GM21528 (cell line): Measurements from ENCODE around the gene OSBPL2.

Experiments
- ATAC-seq: cut with Tn5 transposase; IDR thresholded peaks from one replicate; pipeline ENCODE4 v1.9.1; 2021; ENCODE audit warnings: mild to moderate bottlenecking, moderate library complexity; ENCODE audit not compliant: unreplicated experiment, low FRiP score

Gene OSBPL2

DNA sequence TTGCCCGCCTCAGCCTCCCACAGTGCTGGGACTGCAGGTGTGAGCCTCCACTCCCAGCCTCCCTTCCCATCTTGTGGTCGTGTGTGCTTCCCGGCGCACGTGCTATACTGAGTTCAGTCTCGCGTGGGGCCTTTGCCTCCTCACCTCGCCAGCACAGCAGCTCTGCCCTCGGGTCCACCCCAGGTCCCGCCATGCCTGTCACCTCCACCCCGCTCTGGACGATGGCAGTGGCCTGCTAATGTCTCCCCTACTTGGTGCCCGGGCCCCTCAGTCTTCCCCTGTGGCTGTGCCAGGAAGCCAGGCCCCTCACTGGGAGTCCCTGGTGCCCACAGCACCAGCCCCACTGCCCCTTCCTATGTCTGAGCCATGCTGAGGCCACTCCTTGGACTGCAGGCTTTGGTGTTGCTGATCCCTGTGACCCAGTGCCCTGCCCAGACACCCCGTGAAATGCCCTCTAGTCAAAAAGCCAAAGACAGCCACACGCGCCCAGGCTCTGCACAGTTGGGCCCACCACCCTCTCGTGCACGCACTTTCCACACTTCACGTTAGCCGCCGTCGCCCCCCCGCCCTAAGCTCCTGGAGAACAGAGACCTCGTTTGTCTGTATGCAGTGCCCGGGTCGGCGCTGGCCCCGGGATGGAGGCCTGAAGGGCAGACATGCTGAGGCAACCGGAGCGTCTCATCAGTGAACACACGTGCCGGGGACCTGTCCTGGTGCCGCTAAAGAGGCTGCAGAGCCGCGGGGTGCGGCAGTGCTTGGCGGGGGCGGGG, 32.5 kb upstream of the OSBPL2 start:
- ATAC-seq, result no peak

GRCh38 chr20:62206388-62206775, 31.9 kb upstream of the OSBPL2 start:
- no peak for ATAC-seq

- ATAC-seq, result no peak
These were observed 30.1 kb upstream of the OSBPL2 start for GRCh38 chr20:62208061-62208794.

GRCh38 chr20:62208795-62209755, 29.2 kb upstream of the OSBPL2 start:
- ATAC-seq, result no peak

GRCh38 chr20:62209850-62210495, 28.3 kb upstream of the OSBPL2 start:
- ATAC-seq, result no peak

DNA sequence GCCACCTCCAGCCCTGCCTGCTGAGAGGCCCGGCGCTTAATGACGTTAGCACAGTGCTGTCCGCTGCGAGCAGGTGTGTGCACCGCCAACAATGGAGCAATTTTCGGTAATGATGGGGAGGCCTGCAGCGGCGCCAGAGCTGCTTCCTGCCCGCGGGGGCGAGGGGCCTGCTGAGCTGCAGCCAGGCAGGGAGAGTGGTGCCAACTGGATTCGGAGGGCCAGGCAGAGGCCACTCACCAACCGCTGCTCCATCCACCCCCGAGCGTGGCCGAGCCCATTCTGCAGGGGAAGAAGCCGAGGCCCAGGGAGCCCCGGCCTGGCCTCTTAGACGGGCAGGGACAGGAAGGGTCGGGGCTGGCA, 27.8 kb upstream of the OSBPL2 start:
- ATAC-seq, result no peak

DNA sequence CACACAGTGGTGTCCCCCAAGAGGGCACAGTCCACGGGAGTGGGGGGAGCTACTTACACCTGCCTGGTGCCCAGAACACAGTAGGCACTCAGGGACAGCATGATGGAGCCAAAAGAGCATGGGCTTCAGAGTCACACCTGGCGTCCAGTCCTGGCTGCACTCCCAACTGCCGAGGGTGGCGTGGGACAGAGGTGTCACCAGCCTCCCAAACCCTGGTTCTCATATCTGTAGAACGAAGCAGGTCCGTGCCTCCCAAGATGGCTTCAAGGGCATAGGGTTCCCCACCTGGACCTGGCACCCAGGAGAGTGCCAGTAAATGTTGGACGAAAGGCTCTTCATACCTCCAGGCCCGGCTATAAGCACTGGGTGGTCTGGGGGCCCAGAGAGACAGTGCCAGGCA, 27.1 kb upstream of the OSBPL2 start:
- ATAC-seq, result no peak

DNA sequence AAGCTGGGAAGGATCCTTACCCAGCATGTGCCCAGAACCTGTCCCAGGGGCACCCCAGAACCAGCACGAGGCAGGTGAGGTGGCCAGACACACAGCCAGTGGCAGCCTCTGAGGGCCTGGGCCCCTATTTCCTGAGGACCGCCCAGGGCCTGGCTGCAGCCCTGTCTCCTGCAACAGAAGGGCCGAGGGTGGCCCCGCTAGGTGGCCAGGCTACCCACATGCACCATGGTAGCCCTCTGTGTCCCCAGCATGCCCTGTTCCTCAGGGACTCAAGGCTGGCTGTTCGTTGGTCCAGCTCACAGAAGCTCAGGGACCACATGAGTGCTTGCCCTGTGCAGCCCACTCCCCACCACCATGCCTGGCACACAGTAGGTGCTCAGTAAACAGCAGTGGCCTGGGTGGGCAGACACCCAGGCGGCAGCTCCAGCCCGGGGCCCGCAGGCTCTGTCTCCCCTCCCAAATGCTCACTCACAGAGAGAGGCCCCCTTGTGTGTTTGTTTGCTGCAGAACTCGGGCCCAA, 26.5 kb upstream of the OSBPL2 start:
- ATAC-seq, result no peak

DNA sequence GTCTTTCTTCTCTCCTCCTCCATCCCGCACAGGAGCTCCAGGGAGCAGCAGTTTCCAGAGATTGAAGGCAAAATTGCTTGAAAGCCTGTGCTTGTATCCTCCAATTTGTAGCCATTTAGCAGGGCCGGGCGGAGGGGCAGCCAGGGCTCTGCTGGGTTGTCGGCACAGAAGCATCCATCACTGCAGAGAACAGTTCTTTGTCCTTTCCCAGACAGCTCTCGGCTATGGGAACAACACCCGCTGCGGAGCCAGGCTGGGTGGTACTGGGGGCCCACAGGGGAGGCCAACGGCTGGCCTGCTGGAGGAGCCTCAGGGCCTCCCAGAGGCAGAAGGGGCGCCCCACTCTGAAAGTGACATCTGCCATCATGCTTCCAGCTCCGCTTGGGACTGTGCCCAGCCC, 26.0 kb upstream of the OSBPL2 start:
- no peak for ATAC-seq

GRCh38 chr20:62214067-62214466, 24.3 kb upstream of the OSBPL2 start:
- ATAC-seq, result no peak

- no peak for ATAC-seq
These were observed 23.0 kb upstream of the OSBPL2 start for GRCh38 chr20:62215020-62215990.

GRCh38 chr20:62215991-62216635, 22.2 kb upstream of the OSBPL2 start:
- no peak for ATAC-seq

GRCh38 chr20:62216636-62217566, 21.4 kb upstream of the OSBPL2 start:
- ATAC-seq, result no peak

GRCh38 chr20:62217913-62218773, 20.2 kb upstream of the OSBPL2 start:
- ATAC-seq, result no peak

DNA sequence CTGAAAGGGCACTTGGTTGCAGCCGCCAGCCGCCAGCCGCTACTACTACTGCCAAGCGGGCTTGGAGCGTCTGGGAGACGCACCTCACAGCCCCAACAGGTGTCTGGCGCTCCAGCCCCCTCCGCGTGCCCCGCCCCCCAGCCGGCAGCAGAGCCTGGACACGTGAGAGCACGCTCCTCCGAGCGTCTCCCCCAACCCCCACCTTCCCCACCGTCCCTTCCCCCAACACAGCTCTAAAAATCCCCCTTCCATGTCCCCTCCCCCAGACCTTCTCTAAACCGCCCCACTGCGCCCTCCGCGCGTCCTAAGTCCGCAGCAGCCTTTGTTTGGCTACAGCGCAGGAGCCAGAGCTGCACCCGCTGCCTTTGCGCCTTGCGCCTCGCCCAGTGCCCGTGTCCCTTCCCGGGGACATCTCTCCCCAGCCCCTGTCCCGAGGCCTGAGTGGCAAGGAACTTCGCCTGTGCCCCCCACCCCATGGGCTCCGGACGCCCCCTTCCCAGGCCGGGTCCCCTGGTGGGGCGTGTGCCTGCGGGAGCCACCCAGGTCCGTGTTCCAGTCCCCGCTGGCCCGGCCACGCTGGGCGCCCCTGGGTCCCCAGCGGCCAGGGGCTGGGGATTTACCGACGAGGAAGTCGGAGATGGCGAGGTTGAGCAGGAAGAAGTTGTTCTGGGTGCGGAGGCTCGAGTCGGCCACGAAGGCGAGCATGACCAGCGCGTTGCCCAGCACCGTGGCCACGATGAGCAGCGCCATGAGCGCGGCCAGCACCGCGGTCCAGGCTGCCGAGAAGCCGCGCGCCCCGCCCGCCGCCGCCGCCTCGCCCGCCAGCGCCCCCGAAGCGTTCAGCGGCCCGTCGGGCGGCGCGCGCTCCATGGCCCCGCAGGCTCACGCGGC, 19.0 kb upstream of the OSBPL2 start:
- ATAC-seq, result no peak
